ENCODE data around the gene HIP1.
"Not testable (repeated sequence)": the region's sequence is repeated elsewhere in the genome, so short reads cannot be mapped to it uniquely, and the experiment has no call there.

The HIP1 gene

GRCh38 chr7:75521727-75522126 is 217.0 kb downstream of the HIP1 start:
- not testable (repeated sequence) for DNase-seq (ENCODE audit: low read depth)

GRCh38 chr7:75518842-75519241 is 219.9 kb downstream of the HIP1 start:
- not testable (repeated sequence) for DNase-seq (ENCODE audit: low read depth)

- DNase-seq (ENCODE audit: low read depth): not testable (repeated sequence)
Measured at GRCh38 chr7:75509033-75509432, 229.7 kb downstream of the HIP1 start.

DNA sequence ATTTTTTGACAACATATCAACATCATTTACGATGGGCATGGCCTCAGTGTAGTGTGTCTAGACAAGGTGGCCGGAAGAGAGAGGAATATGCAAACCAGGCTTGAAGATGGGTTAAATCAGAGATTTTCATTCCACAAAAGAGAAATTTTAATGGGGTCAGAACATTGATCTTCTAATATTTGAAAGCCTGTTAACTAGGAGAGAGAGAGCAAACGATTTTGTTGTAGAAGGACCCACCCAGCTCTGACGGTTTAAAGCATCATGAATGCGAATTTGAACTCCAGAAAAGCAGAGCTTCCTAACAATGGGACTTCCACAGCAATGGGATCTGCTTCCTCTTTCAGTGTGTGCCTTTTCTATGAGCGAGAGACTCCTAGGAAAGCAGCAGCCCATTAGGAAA is 246.7 kb downstream of the HIP1 start, which contains the start of gene SPDYE5:
SPDYE5 (plus strand) TSS at position 301 of the 400 bp plus-strand sequence. CDS start 1,728 bp downstream, outside the sequence.
- not testable (repeated sequence) for DNase-seq (ENCODE audit: low read depth)

- peak; percentile 87 for DNase-seq (ENCODE audit: low read depth)
Measured at GRCh38 chr7:75485979-75486643, 252.6 kb downstream of the HIP1 start, which contains the start of gene POM121C. Gene POM121C, minus strand, starts transcription at chr7:75486299. Its CDS starts 44,803 bp downstream, at chr7:75441496.

- DNase-seq (ENCODE audit: low read depth): peak; percentile 4
Measured at GRCh38 chr7:75485355-75485978, 253.3 kb downstream of the HIP1 start.

All from activated T-cell treated with anti-CD3 and anti-CD28 coated beads for 48 hours (primary cell).